HCT116 (cell line): ENCODE measurements around the gene PDLIM3.

ENCODE experiments used
- CTCF ChIP-seq, 3 experiments: fragments of 200-600 bp in 1 of 3; sonication (generic) in 1 of 3; IDR thresholded peaks in 2 of 3; conservative IDR thresholded peaks in 1 of 3; 2 replicates each; pipeline ENCODE4 v1.5.1; 2012 to 2017; ENCODE audit warnings: low read depth in 2 of 3, low read length in 2 of 3, antibody characterized with exemption in 1 of 3, borderline replicate concordance in 1 of 3, control low read depth in 1 of 3, mild to moderate bottlenecking in 1 of 3, mixed read lengths in 1 of 3, mixed run types in 1 of 3, moderate library complexity in 1 of 3; ENCODE audit not compliant: insufficient read depth in 1 of 3
- EGR1 ChIP-seq: IDR thresholded peaks from 2 replicates; pipeline ENCODE4 v1.6.1; 2012; ENCODE audit warnings: low read depth
- EZH2 ChIP-seq: fragments of 200-600 bp; sonication (generic); IDR thresholded peaks from 2 replicates; pipeline ENCODE4 v1.6.1; 2017; ENCODE audit warnings: antibody characterized with exemption, mixed run types
- EZH2phosphoT487 ChIP-seq: fragments of 200-600 bp; IDR thresholded peaks from 2 replicates; pipeline ENCODE4 v1.6.1; 2018; ENCODE audit warnings: antibody characterized with exemption, borderline replicate concordance
- JUND ChIP-seq: IDR thresholded peaks from 2 replicates; pipeline ENCODE4 v1.6.1; 2012
- MAX ChIP-seq: IDR thresholded peaks from 2 replicates; pipeline ENCODE4 v1.6.1; 2012
- POLR2A ChIP-seq: IDR thresholded peaks from 2 replicates; pipeline ENCODE4 v1.7.0; 2011; ENCODE audit warnings: borderline replicate concordance; ENCODE audit not compliant: insufficient read depth, insufficient read length; ENCODE audit errors: extremely low read depth
- POLR2AphosphoS5 ChIP-seq: IDR thresholded peaks from 2 replicates; pipeline ENCODE4 v1.6.1; 2011; ENCODE audit warnings: mild to moderate bottlenecking, low read depth, low read length, moderate library complexity
- RAD21 ChIP-seq: IDR thresholded peaks from 2 replicates; pipeline ENCODE4 v1.6.1; 2012; ENCODE audit warnings: low read depth, mild to moderate bottlenecking
- REST ChIP-seq: IDR thresholded peaks from 2 replicates; pipeline ENCODE4 v1.6.1; 2012; ENCODE audit warnings: low read depth
- SIN3A ChIP-seq: IDR thresholded peaks from 2 replicates; pipeline ENCODE4 v1.6.1; 2012; ENCODE audit warnings: low read depth
- SP1 ChIP-seq: IDR thresholded peaks from 2 replicates; pipeline ENCODE4 v1.6.1; 2012; ENCODE audit warnings: low read depth
- TCF7L2 ChIP-seq: IDR thresholded peaks from 2 replicates; pipeline ENCODE4 v1.7.0; 2011; ENCODE audit warnings: borderline replicate concordance, inconsistent platforms; ENCODE audit not compliant: insufficient read depth, insufficient read length; ENCODE audit errors: extremely low read depth
- ZNF274 ChIP-seq: fragments of 200-500 bp; sonication (Bioruptor generic); IDR thresholded peaks from 2 replicates; pipeline ENCODE4 v1.6.1; 2014; ENCODE audit warnings: mild to moderate bottlenecking, low read depth, low read length, inconsistent platforms

DNA sequence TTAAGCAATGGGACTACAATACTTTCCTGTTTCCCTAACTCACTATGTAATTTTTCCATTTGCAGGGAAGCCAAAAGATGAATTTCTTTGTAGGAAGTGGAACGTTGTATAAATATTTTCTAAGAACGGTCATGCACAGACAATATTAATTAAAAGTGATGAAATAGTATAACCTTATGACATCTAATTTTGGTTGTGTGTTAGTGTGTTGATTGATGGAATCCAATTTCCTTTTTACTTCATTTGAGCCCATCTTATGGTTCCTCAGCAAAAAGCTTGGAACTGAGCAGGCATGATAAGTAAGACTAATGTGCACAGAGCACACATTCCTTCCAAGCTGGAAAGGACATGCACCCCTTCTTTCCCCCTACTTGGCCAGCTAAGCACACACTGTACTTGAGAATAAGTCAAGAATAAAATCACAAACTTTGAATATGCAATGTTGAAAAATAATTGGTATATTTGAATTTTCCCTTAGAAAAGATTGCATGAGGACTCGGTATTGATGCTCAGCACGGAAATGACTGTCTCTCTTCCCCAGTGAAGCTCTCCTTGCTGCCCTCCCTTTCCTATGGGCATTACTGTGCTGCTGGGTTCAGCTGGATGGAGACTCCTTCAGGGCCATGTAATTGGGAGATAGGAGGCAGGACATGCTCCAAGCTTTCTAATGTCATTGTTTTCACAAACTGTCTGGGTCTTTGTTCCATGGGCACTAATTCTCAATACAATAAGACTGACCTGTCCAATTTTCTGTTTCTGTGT lies 19.2 kb upstream of the PDLIM3 start:
- TF ChIP-seq CTCF (IDR thresholded peaks at IDR 0.05 in 2 of 3, conservative IDR thresholded peaks at IDR 0.05 in 1 of 3; ENCODE audit: borderline replicate concordance in 1 of 3, insufficient read depth in 1 of 3, low read depth in 2 of 3, low read length in 2 of 3) (no peak), POLR2AphosphoS5 (no peak), POLR2A (no peak), EZH2phosphoT487 (no peak), EZH2 (no peak), SP1 (no peak), MAX (no peak), JUND (no peak), RAD21 (no peak), TCF7L2 (no peak), SIN3A (no peak), ZNF274 (no peak), EGR1 (no peak), REST (no peak)
